ENCODE results near the gene FRMPD2.

FRMPD2 gene

DNA sequence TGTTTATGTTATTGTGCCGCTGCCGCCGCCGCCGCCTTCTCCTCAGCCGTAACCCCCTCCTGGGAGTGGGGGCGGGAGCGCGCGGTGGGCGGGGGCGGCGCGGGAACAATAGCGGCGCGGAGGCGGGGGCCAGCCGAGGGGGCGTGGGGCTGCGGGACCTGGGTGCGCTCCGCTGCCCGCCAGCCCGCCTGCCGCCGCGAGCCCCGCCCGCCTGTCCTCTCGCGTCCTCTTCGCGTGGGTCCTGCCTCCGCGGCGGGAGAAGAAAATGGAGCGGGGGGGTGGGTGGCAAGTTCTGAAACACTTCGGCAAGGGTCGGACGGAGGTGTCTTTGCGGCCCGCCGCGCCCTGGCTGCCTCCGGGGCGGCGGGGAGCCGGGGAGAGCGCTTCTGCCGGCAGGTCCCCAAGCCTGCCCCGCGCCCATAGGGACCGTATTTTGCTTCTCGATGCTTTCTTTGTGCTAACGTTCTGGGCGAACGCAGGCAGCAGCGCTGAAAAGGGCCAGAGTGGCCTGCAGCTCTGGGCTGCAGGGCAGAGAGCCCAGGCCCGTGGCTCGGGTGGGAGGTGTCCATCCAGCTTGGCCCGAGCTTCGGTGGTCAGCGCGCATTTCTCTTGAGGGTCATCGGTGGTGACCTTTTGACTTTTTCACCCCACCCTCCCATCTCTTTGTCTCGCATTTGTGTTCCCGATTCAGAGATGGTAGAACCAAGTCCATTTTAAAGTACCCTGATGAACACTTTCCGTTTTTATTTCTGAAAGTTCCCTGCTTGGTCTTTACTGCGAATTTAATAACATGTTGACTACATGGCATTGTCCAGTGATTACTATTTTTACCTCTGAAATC lies 32.6 kb upstream of the FRMPD2 start:
- FAIRE-seq (no peak), DNase-seq (ENCODE audit: insufficient read length, low spot score) (peak; percentile 32)
- no peak for TF ChIP-seq CTCF (IDR thresholded peaks at IDR 0.05; ENCODE audit: insufficient read depth, missing control alignments)

- DNase-seq (ENCODE audit: insufficient read length, low spot score) (peak; percentile 92), FAIRE-seq (no peak)
- TF ChIP-seq CTCF (IDR thresholded peaks at IDR 0.05; ENCODE audit: insufficient read depth, missing control alignments), result no peak
Measured at GRCh38 chr10:48306265-48306869, 31.9 kb upstream of the FRMPD2 start, which contains the start of gene MAPK8. Gene MAPK8 (plus strand): TSS chr10:48306677. CDS start chr10:48401661, 94,984 bp downstream.

DNA sequence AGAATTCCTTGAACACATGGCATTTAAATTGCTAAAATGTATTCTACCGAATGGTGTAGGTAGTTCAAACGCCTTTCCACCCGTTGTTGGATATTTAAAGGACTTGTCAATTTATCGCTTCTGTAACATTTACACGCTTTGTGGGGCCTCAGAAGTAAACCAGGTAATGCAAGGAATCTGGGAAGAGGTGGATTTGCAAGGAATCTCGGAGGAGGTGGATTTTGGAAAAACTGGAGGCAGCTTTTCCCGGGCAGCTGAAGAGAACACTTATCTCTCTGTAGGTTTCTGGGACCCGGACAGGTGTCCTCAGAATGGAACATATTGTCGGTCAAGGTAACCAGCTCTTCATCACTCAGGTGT lies 31.4 kb upstream of the FRMPD2 start:
- no peak for TF ChIP-seq CTCF (IDR thresholded peaks at IDR 0.05; ENCODE audit: insufficient read depth, missing control alignments)
- peak; percentile 44 for FAIRE-seq
- no peak for DNase-seq (ENCODE audit: insufficient read length, low spot score)

- FAIRE-seq, result no peak
- TF ChIP-seq CTCF (IDR thresholded peaks at IDR 0.05; ENCODE audit: insufficient read depth, missing control alignments), result no peak
Measured at GRCh38 chr10:48302515-48303476, 28.3 kb upstream of the FRMPD2 start.

DNA sequence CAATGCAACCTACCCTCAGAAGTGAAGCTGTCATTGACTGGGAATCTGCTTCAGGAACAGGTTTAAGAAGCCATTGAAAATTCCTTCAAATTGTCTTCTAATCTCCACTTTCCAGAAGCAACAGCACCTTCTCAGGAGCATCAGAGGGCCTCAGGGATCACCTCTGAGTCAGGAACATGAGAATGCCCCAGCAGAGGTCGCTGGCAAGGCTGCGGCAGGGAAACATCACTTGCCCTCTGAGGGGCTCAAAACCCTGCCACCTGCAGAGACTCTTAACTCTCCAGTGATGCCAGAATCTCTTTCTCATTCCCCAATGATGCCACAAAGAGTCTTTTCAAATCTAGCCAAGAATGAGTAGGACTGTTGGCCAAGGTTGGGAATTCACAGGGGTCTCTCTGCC lies 26.1 kb upstream of the FRMPD2 start:
- DNase-seq (ENCODE audit: insufficient read length, low spot score) (no peak), FAIRE-seq (no peak)
- TF ChIP-seq CTCF (IDR thresholded peaks at IDR 0.05; ENCODE audit: insufficient read depth, missing control alignments), result no peak

More at GRCh38 chr10:48302515-48303476, 28.3 kb upstream of the FRMPD2 start:
- no peak for DNase-seq (ENCODE audit: insufficient read length, low spot score)

DNA sequence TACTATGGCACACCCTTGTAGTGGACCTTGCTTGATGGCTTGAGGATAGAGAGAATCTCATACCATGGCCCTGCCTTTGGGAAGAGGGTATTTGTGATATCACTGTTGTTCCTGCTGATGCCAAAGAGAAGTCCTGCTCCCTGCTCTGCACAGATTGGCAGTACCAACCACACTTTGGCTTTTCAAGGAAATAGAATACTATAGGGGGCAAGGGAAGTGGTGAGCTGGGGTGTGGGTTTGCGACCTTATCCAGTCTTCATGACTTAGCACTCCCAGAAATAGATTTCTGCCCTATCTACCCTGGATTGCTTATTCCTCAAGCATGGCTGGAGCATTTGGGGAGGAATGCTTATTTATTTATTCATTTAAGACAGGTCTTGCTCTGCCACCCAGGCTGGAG lies 25.2 kb upstream of the FRMPD2 start:
- no peak for DNase-seq (ENCODE audit: insufficient read length, low spot score)
- TF ChIP-seq CTCF (IDR thresholded peaks at IDR 0.05; ENCODE audit: insufficient read depth, missing control alignments), result no peak
- FAIRE-seq, result no peak

Data from D721Med (cell line).